NCI-H1930 (cell line): Measurements from ENCODE around the gene LRSAM1.

Experiments
- DNase-seq, 2 experiments: peaks; one replicate each; lab custom pipeline; 2025; lab: John Stamatoyannopoulos, UW

Gene LRSAM1

DNA sequence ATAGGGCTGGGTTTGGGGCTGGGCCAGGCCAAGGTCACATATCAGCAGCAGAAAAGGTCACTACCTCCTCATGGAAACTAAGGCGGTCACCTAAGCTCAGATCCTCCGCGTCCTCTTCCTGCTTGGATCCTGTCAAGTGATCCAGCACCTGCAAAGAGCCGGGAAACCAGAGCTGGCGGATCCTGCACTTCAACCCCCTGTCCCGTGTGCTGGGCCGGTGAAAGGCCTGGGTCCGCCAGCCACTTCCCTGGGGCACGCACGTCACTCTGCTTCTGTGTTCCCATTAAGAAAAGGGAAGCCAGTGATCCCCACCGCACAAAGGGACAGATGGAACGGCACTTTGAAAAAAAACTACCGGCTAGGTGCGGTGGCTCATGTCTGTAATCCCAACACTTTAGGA, 99.4 kb downstream of the LRSAM1 start:
- DNase-seq: no peak
